Subcutaneous abdominal adipose tissue (tissue), 5 donors: ENCODE measurements around the gene CMTM1.
"Not testable (repeated sequence)": the region's sequence is repeated elsewhere in the genome, so short reads cannot be mapped to it uniquely, and the experiment has no call there.

Experiments used
- H3K27ac ChIP-seq: one replicate; pipeline ENCODE4 v1.7.0; 2013; ENCODE audit warnings: low read depth, mild to moderate bottlenecking, inconsistent platforms, low read length, moderate library complexity
- H3K27me3 ChIP-seq, 5 donors: one replicate each; pipeline ENCODE4 v1.7.0; 2013; ENCODE audit warnings: low read length in 5 of 5, inconsistent platforms in 1 of 5; ENCODE audit not compliant: control insufficient read depth in 5 of 5, insufficient read depth in 4 of 5
- H3K36me3 ChIP-seq, 5 donors: one replicate each; pipeline ENCODE4 v1.7.0; 2013; ENCODE audit warnings: low read length in 5 of 5; ENCODE audit not compliant: control insufficient read depth in 5 of 5, insufficient read depth in 5 of 5
- H3K4me1 ChIP-seq, 5 donors: one replicate each; pipeline ENCODE4 v1.7.0; 2013; ENCODE audit warnings: low read length in 5 of 5, mild to moderate bottlenecking in 3 of 5, moderate library complexity in 1 of 5; ENCODE audit not compliant: control insufficient read depth in 5 of 5, insufficient read depth in 5 of 5
- H3K4me3 ChIP-seq, 5 donors: one replicate each; pipeline ENCODE4 v1.7.0; 2013; ENCODE audit warnings: low read length in 5 of 5, low read depth in 1 of 5
- H3K9ac ChIP-seq, 5 donors: one replicate each; pipeline ENCODE4 v1.7.0; 2013; ENCODE audit warnings: low read length in 5 of 5, mild to moderate bottlenecking in 4 of 5, moderate library complexity in 3 of 5
- H3K9me3 ChIP-seq, 5 donors: one replicate each; pipeline ENCODE4 v1.7.0; 2013; ENCODE audit warnings: low read length in 5 of 5; ENCODE audit not compliant: control insufficient read depth in 5 of 5
- donor health status: healthy.
- donor health status: healthy.
- donor health status: healthy.
- donor health status: healthy.
- donor health status: healthy.

CMTM1 gene

DNA sequence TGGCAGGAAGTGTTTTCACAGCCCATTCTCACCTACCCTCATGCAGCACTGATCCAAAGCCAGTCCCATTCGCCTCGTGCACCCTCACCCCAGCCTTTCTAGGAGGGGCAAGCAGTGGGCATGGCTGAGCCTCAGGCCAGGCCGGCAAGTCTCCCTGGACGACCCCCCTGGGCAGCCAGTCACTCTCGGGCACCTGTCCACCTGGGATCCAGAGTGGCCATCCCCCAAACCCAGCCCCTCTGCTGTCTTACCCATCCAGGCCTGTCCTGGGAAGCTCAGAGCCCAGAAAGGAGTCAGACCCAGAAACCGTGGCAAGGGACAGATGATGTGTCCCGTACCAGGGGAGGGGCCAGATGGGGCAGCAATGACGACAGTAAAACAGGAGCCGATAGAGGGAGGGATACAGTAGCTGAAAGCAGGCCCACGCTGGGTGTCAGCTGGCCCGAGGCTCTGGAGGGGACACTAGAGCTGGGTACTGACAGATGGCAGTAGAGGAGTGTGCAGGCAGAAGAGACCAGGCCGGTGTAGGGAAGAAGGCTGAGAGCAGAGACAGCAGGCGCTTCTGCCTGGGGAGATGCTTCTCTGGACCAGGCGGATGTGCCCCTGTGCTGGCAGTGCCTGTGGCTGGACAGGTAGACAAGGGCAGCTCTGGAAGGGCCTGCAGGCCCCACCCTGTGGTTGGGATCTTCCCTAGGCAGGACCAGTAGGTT is 44.0 kb downstream of the CMTM1 start:
- H3K4me3 ChIP-seq, result no peak overlapping the region
- no peaks in the 10 kb centered on the region for H3K27me3 ChIP-seq
- peaks cover 0 to 63% (median 54%) of the 10 kb centered on the region in 5 donors for H3K36me3 ChIP-seq
- H3K4me1 ChIP-seq, result peaks cover 7 to 37% (median 26%) of the 10 kb centered on the region in 5 donors
- H3K27ac ChIP-seq, result no peak overlapping the region
- no peaks in the 10 kb centered on the region for H3K9me3 ChIP-seq
- H3K9ac ChIP-seq, result no peak overlapping the region

GRCh38 chr16:66611911-66612310 is 45.7 kb downstream of the CMTM1 start:
- peaks cover 0 to 63% (median 54%) of the 10 kb centered on the region in 5 donors for H3K36me3 ChIP-seq
- not testable (repeated sequence) for H3K27me3 ChIP-seq, H3K27ac ChIP-seq, H3K4me3 ChIP-seq, H3K9ac ChIP-seq, H3K9me3 ChIP-seq
- peaks cover 5 to 23% (median 15%) of the 10 kb centered on the region in 5 donors for H3K4me1 ChIP-seq

- Histone ChIP-seq H3K9me3 (no peaks in the 10 kb centered on the region), H3K4me1 (peaks cover 5 to 20% (median 12%) of the 10 kb centered on the region in 5 donors), H3K36me3 (peaks cover 0 to 63% (median 54%) of the 10 kb centered on the region in 5 donors), H3K27ac (no peak overlapping the region), H3K4me3 (no peak overlapping the region), H3K9ac (no peak overlapping the region), H3K27me3 (no peaks in the 10 kb centered on the region)
Observed at GRCh38 chr16:66612422-66612821, 46.2 kb downstream of the CMTM1 start.

GRCh38 chr16:66614161-66614802 is 48.0 kb downstream of the CMTM1 start:
- Histone ChIP-seq H3K4me3 (no peak overlapping the region), H3K9me3 (no peaks in the 10 kb centered on the region), H3K9ac (peak overlapping the region in 1 of 5 donors; percentile 5), H3K4me1 (peaks cover 0 to 24% (median 13%) of the 10 kb centered on the region in 5 donors), H3K27me3 (no peaks in the 10 kb centered on the region), H3K36me3 (peaks cover 0 to 52% (median 47%) of the 10 kb centered on the region in 5 donors), H3K27ac (no peak overlapping the region)

DNA sequence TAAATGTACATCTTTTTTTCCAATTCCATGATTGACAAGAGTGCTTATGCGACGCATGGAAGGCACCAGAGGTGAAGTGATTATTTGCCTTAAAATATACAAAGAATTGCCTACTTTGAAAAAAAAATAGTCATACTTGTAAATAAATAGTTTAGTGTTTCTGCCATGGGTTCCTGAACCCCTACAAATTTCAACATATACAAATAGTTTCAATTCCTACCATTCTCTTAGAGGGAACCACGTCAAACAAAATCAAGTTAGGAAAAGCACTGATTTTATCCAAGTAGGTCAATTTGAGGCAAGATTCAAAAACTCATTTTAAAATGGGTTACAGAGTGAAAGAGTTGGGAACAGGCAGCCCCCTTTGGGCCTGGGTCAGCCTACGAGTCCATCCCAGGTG is 49.9 kb downstream of the CMTM1 start:
- Histone ChIP-seq H3K4me1 (peaks cover 0 to 28% (median 14%) of the 10 kb centered on the region in 5 donors), H3K27ac (no peak overlapping the region), H3K4me3 (no peak overlapping the region), H3K36me3 (peaks cover 0 to 33% (median 29%) of the 10 kb centered on the region in 5 donors), H3K27me3 (no peaks in the 10 kb centered on the region), H3K9ac (peak overlapping the region in 1 of 5 donors; percentile 32), H3K9me3 (no peaks in the 10 kb centered on the region)

GRCh38 chr16:66616592-66616991 is 50.4 kb downstream of the CMTM1 start:
- Histone ChIP-seq H3K4me1 (peaks cover 0 to 28% (median 14%) of the 10 kb centered on the region in 5 donors), H3K36me3 (peaks cover 0 to 28% (median 24%) of the 10 kb centered on the region in 5 donors), H3K4me3 (no peak overlapping the region), H3K27ac (no peak overlapping the region), H3K9ac (peak overlapping the region in 1 of 5 donors; percentile 32), H3K27me3 (no peaks in the 10 kb centered on the region), H3K9me3 (no peaks in the 10 kb centered on the region)

- H3K27ac ChIP-seq, result no peak overlapping the region
- no peaks in the 10 kb centered on the region for H3K9me3 ChIP-seq
- no peak overlapping the region for H3K9ac ChIP-seq
- H3K27me3 ChIP-seq, result no peaks in the 10 kb centered on the region
- H3K36me3 ChIP-seq, result peaks cover 0 to 27% (median 23%) of the 10 kb centered on the region in 5 donors
- H3K4me1 ChIP-seq, result peaks cover 0 to 30% (median 15%) of the 10 kb centered on the region in 5 donors
- H3K4me3 ChIP-seq, result no peak overlapping the region
Observed at GRCh38 chr16:66617010-66617434, 50.8 kb downstream of the CMTM1 start.

DNA sequence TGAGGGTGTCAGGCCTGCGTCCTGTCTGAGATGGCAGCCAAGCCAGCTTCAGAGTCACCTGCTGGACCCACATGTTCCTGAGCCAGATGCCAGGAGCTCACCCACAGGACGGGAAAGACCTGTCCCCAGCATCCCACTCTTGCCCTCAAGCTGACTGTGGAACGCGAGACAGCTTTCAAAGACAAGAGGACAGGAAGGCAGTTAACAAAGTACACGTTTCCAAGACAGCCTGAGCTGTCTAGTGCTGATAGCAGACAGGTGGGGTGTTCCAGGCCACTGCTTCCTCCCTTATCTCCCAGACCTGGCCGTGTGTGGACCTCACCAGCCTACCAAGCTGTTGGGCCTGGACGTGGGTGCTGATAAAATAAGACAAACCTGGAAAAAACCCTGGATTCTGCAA is 51.5 kb downstream of the CMTM1 start:
- H3K4me1 ChIP-seq, result peaks cover 0 to 37% (median 21%) of the 10 kb centered on the region in 5 donors
- H3K36me3 ChIP-seq, result peaks cover 0 to 20% (median 16%) of the 10 kb centered on the region in 5 donors
- H3K27me3 ChIP-seq, result no peaks in the 10 kb centered on the region
- no peaks in the 10 kb centered on the region for H3K9me3 ChIP-seq
- H3K9ac ChIP-seq, result no peak overlapping the region
- no peak overlapping the region for H3K27ac ChIP-seq
- no peak overlapping the region for H3K4me3 ChIP-seq

- peaks cover 0 to 11% (median 6%) of the 10 kb centered on the region in 5 donors for H3K36me3 ChIP-seq
- peak overlapping the region; percentile 51 for H3K27ac ChIP-seq
- no peaks in the 10 kb centered on the region for H3K27me3 ChIP-seq
- H3K9me3 ChIP-seq, result no peaks in the 10 kb centered on the region
- peaks cover 1 to 47% (median 31%) of the 10 kb centered on the region in 5 donors for H3K4me1 ChIP-seq
- peak overlapping the region in 2 of 5 donors; percentile 1 to 40 for H3K9ac ChIP-seq
- no peak overlapping the region for H3K4me3 ChIP-seq
Observed at GRCh38 chr16:66618588-66619375, 52.5 kb downstream of the CMTM1 start.
